GM13976 (cell line): ENCODE results near the gene TCN2.
A peak's percentile ranks its signal among the peaks of the same experiment; 100 is the strongest.

Experiments used
- DNase-seq: peaks from one replicate; pipeline ENCODE4 v3.0.0; 2012; ENCODE audit warnings: low spot score
- in situ Hi-C: fragments of 300-500 bp; cut with MboI; formaldehyde crosslinking; loops from one replicate; pipeline ENCODE4 v1.12.0; 2022; ENCODE audit warnings: low sequenced_read_pairs, mixed read lengths, inconsistent platforms; ENCODE audit not compliant: unreplicated experiment
- TF ChIP-seq, protein P1 (sequence below): IDR thresholded peaks from 2 replicates; pipeline ENCODE4 v1.5.1; 2012; ENCODE audit warnings: borderline replicate concordance, mild to moderate bottlenecking; ENCODE audit not compliant: insufficient read depth; ENCODE audit errors: extremely low read depth, missing control alignments, control extremely low read depth

Gene TCN2

DNA sequence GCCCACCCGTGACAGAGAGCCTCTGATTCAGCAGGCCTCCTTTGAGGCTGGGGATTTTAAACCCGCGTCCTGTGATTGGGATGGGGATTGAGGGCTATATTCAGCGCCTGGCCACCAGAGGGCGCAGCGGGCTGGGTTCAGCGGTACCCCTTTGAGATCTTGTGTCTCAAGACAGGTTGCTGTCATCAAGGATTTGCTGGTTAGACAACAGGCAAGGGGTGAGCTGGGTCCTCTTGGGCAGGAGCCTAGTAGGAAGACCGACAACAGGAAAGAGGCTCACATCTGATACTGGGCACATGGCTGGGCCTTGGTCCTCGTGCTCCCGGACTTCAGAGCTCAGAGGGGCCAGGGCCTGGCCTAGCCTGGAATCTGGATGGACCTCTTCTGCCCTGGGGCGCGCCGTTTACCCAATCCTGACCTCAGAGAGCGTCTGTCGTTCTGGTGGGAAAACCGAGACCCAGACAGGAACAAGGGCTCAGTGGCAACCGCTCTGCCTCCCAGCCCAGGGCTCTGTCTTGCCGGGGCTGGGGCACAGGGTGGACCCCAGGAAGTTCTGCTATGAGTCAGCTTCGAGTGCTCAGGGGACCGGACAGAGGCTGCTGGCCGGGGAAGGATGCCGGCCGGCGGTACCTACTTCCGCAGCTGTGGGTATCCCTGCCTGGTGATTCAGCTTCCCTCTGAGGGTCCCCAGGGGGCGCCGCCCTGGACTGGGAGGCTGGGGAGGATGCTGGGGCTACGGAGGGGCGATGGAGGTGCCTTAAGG lies 27.7 kb downstream of the TCN2 start:
- in situ Hi-C loops, result loop anchor here (25.0 kb wide), 1 partner anchor 278 kb away; no protein-coding TSS in a partner anchor
- TF ChIP-seq, protein P1, sequence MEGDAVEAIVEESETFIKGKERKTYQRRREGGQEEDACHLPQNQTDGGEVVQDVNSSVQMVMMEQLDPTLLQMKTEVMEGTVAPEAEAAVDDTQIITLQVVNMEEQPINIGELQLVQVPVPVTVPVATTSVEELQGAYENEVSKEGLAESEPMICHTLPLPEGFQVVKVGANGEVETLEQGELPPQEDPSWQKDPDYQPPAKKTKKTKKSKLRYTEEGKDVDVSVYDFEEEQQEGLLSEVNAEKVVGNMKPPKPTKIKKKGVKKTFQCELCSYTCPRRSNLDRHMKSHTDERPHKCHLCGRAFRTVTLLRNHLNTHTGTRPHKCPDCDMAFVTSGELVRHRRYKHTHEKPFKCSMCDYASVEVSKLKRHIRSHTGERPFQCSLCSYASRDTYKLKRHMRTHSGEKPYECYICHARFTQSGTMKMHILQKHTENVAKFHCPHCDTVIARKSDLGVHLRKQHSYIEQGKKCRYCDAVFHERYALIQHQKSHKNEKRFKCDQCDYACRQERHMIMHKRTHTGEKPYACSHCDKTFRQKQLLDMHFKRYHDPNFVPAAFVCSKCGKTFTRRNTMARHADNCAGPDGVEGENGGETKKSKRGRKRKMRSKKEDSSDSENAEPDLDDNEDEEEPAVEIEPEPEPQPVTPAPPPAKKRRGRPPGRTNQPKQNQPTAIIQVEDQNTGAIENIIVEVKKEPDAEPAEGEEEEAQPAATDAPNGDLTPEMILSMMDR, result peak; percentile 92
- DNase-seq, result peak; percentile 94

DNA sequence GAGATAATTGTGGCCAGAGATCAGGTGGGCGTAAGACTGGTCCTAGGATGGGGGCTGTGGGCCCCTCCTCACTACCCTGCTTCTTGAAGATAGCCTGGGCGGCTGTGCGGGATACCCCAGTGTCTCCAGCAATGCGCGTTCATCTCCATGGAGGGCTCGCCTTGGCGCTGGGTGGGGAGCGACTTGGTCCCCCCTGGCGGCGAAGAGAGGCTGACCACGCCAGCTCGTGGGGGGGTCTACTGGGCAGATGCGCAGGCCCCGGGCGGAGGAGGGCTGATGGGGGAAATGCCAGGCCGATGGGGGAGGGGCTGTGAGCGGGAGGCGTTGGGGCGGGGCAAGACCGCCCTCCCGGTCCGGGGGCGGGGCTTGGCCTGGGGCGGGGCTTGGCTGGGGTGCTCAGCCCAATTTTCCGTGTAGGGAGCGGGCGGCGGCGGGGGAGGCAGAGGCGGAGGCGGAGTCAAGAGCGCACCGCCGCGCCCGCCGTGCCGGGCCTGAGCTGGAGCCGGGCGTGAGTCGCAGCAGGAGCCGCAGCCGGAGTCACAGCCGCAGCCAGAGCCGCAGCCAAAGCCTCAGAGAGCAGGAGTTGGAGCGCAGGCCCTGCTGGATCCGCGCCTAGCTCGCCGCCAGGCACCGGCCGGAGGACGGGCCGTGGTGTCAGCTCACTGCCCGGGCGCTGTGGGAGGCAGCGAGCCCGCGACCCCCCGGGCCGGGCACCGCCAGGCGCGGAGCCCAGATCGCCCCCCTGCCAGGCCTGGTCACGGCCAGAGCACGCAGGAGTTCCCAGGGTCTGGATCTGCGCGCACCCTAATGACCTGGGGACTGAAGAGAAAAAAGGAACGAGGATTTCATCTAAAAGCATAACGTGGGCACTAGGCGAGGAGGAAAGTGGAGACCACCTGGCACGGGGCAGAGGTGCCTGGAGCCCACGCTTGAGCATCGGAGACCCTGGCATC lies 28.6 kb downstream of the TCN2 start, which contains the start of gene SLC35E4:
SLC35E4 (plus strand) TSS at position 509 of the 953 bp plus-strand sequence. CDS start 670 bp downstream, outside the sequence.
- in situ Hi-C loops, result loop anchor here (25.0 kb wide), 1 partner anchor 277 kb away; no protein-coding TSS in a partner anchor
- peak; percentile 97 for DNase-seq
- TF ChIP-seq, protein P1, result peak; percentile 5

GRCh38 chr22:30636226-30637077 lies 29.5 kb downstream of the TCN2 start:
- in situ Hi-C loops, result loop anchor here (25.0 kb wide), 1 partner anchor 276 kb away; no protein-coding TSS in a partner anchor
- DNase-seq, result peak; percentile 66
- TF ChIP-seq, protein P1, result peak; percentile 13

GRCh38 chr22:30637701-30638114 lies 30.7 kb downstream of the TCN2 start:
- TF ChIP-seq, protein P1, result no peak
- DNase-seq, result no peak
- in situ Hi-C loops, result loop anchor here (25.0 kb wide), 1 partner anchor 275 kb away; no protein-coding TSS in a partner anchor

DNA sequence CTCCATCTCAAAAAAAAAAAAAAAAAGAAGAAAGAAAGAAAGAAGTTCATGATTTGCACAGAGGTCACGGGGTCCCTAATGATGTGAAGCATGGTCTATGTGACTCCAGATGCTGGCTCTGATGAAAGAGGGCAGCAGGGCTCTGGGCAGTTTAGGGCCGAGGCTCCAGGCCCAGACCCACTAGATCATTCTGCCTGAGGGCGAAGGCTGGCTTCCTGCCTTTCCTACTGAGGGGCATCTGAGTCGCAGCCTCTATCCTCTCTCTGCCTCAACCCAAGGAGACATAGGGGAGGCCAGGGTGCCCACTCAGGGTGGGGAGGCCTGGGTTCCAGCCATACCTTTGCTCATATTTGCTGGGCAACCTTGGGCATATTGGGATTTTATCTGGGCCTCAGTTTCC lies 33.4 kb downstream of the TCN2 start:
- in situ Hi-C loops, result loop anchor here (25.0 kb wide), 1 partner anchor 272 kb away; no protein-coding TSS in a partner anchor
- no peak for DNase-seq
- TF ChIP-seq, protein P1, result no peak
